ENCODE results near the gene CHRNB4. TPM values are rescaled to one million over a fixed set of nuclear protein-coding genes. Genes with fewer than 3 reads are reported as not detected.
"Not testable (repeated sequence)": the region's sequence is repeated elsewhere in the genome, so short reads cannot be mapped to it uniquely, and the experiment has no call there.

The CHRNB4 gene
- total RNA-seq, 1 experiment from 2014 or later = not detected

- DNase-seq (ENCODE audit: low spot score) = no peak
Measured at GRCh38 chr15:78617516-78617915, 23.5 kb downstream of the CHRNB4 start.

- DNase-seq (ENCODE audit: low spot score) = no peak
Measured at GRCh38 chr15:78617076-78617475, 23.9 kb downstream of the CHRNB4 start.

GRCh38 chr15:78616506-78616905, 24.5 kb downstream of the CHRNB4 start:
- no peak for DNase-seq (ENCODE audit: low spot score)

GRCh38 chr15:78615151-78615589, 25.8 kb downstream of the CHRNB4 start:
- DNase-seq (ENCODE audit: low spot score) = no peak

GRCh38 chr15:78614021-78614420, 27.0 kb downstream of the CHRNB4 start:
- no peak for DNase-seq (ENCODE audit: low spot score)

GRCh38 chr15:78609551-78609950, 31.5 kb downstream of the CHRNB4 start:
- not testable (repeated sequence) for DNase-seq (ENCODE audit: low spot score)

GRCh38 chr15:78605680-78606079, 35.3 kb downstream of the CHRNB4 start:
- no peak for DNase-seq (ENCODE audit: low spot score)

GRCh38 chr15:78605201-78605600, 35.8 kb downstream of the CHRNB4 start:
- no peak for DNase-seq (ENCODE audit: low spot score)

- DNase-seq (ENCODE audit: low spot score) = no peak
Measured at GRCh38 chr15:78604420-78604819, 36.6 kb downstream of the CHRNB4 start.

- DNase-seq (ENCODE audit: low spot score) = no peak
Measured at GRCh38 chr15:78603467-78603866, 37.5 kb downstream of the CHRNB4 start.

GRCh38 chr15:78599189-78599588, 41.8 kb downstream of the CHRNB4 start:
- DNase-seq (ENCODE audit: low spot score) = no peak

- DNase-seq (ENCODE audit: low spot score) = no peak
Measured at GRCh38 chr15:78598348-78598747, 42.7 kb downstream of the CHRNB4 start.

GRCh38 chr15:78597583-78597982, 43.4 kb downstream of the CHRNB4 start:
- no peak for DNase-seq (ENCODE audit: low spot score)

GRCh38 chr15:78574944-78575343, 66.1 kb downstream of the CHRNB4 start:
- no peak for DNase-seq (ENCODE audit: low spot score)

Other genes with a start within 250 kb of the CHRNB4 start
- gene IREB2, start 203.0 kb downstream of the CHRNB4 start, total RNA-seq (2014; rRNA removed; shearing (Covaris generic)) = 17.1 and 18.0 TPM in 2 replicates
- 1.6 and 9.9 TPM in 2 replicates for gene HYKK, start 133.6 kb downstream of the CHRNB4 start, total RNA-seq (2014; rRNA removed; shearing (Covaris generic))
- 579 and 703 TPM in 2 replicates for gene PSMA4, start 100.8 kb downstream of the CHRNB4 start, total RNA-seq (2014; rRNA removed; shearing (Covaris generic))
- gene CHRNA5, start 75.7 kb downstream of the CHRNB4 start, total RNA-seq (2014; rRNA removed; shearing (Covaris generic)) = 20.3 and 22.8 TPM in 2 replicates
- 0.02 and 0.14 TPM in 2 replicates for gene CHRNA3, start 20.2 kb downstream of the CHRNB4 start, total RNA-seq (2014; rRNA removed; shearing (Covaris generic))
- 6.0 and 12.2 TPM in 2 replicates for gene ADAMTS7, start 170.3 kb upstream of the CHRNB4 start, total RNA-seq (2014; rRNA removed; shearing (Covaris generic))
- gene MORF4L1, start 231.7 kb upstream of the CHRNB4 start, total RNA-seq (2014; rRNA removed; shearing (Covaris generic)) = 261 and 441 TPM in 2 replicates